DMS53 treated with DMSO at 0.1 percent for 48 hours (cell line): ENCODE results near the gene KLC1.

Source experiments
- DNase-seq: peaks from one replicate; lab custom pipeline; 2025; ENCODE audit not compliant: unreplicated experiment; lab: John Stamatoyannopoulos, UW

KLC1 gene

GRCh38 chr14:103733651-103734050, 104.6 kb downstream of the KLC1 start:
- DNase-seq: no peak

- DNase-seq: no peak
Measured at GRCh38 chr14:103734081-103734888, 105.3 kb downstream of the KLC1 start.

GRCh38 chr14:103735022-103735421, 106.0 kb downstream of the KLC1 start:
- no peak for DNase-seq

- no peak for DNase-seq
Measured at GRCh38 chr14:103735439-103735814, 106.4 kb downstream of the KLC1 start.

GRCh38 chr14:103735815-103736545, 107.0 kb downstream of the KLC1 start:
- DNase-seq: no peak

GRCh38 chr14:103736546-103737431, 107.8 kb downstream of the KLC1 start:
- DNase-seq: no peak

- no peak for DNase-seq
Measured at GRCh38 chr14:103737432-103738045, 108.5 kb downstream of the KLC1 start.

- no peak for DNase-seq
Measured at GRCh38 chr14:103738166-103738565, 109.2 kb downstream of the KLC1 start.

- DNase-seq: no peak
Measured at GRCh38 chr14:103738701-103739451, 109.9 kb downstream of the KLC1 start.

GRCh38 chr14:103739466-103739792, 110.4 kb downstream of the KLC1 start:
- no peak for DNase-seq

GRCh38 chr14:103739793-103740501, 110.9 kb downstream of the KLC1 start:
- no peak for DNase-seq

GRCh38 chr14:103740991-103741689, 112.1 kb downstream of the KLC1 start:
- DNase-seq: no peak

GRCh38 chr14:103741876-103742275, 112.9 kb downstream of the KLC1 start:
- no peak for DNase-seq

GRCh38 chr14:103742499-103743255, 113.7 kb downstream of the KLC1 start:
- no peak for DNase-seq

- no peak for DNase-seq
Measured at GRCh38 chr14:103743691-103744090, 114.7 kb downstream of the KLC1 start.

GRCh38 chr14:103744621-103745395, 115.8 kb downstream of the KLC1 start:
- DNase-seq: no peak

- DNase-seq: no peak
Measured at GRCh38 chr14:103745424-103745823, 116.4 kb downstream of the KLC1 start.

GRCh38 chr14:103746701-103747100, 117.7 kb downstream of the KLC1 start:
- DNase-seq: no peak
